ENCODE data around the gene MGST1.

The MGST1 gene

DNA sequence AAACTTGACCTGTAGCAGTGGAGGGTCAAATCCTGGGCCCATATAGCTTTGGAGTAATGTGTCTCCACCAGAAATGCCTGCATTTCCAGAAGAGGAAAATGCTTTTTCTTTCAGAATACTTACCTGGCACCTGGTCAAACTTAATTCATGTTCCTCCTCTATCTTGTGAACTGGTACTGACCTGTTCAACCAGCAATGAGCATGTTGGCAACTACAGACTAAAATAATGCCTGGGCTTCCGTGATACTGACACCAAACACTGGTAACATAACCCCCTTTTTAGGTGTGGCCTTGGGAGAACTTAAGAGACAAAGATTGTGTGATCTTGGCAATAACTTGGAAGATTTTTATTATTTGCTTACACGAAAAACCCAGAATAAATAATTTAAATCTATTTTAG, 23.8 kb upstream of the MGST1 start:
- no peak overlapping the region for H3K27ac ChIP-seq
- H4K20me1 ChIP-seq (ENCODE audit: insufficient read depth), result no peaks in the 10 kb centered on the region
- TF ChIP-seq, protein P1, sequence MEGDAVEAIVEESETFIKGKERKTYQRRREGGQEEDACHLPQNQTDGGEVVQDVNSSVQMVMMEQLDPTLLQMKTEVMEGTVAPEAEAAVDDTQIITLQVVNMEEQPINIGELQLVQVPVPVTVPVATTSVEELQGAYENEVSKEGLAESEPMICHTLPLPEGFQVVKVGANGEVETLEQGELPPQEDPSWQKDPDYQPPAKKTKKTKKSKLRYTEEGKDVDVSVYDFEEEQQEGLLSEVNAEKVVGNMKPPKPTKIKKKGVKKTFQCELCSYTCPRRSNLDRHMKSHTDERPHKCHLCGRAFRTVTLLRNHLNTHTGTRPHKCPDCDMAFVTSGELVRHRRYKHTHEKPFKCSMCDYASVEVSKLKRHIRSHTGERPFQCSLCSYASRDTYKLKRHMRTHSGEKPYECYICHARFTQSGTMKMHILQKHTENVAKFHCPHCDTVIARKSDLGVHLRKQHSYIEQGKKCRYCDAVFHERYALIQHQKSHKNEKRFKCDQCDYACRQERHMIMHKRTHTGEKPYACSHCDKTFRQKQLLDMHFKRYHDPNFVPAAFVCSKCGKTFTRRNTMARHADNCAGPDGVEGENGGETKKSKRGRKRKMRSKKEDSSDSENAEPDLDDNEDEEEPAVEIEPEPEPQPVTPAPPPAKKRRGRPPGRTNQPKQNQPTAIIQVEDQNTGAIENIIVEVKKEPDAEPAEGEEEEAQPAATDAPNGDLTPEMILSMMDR (conservative IDR thresholded peaks at IDR 0.05; ENCODE audit: low read depth, low read length), result no peak
- H3K79me2 ChIP-seq (ENCODE audit: insufficient read depth, low read depth), result no peaks in the 10 kb centered on the region
- H3K4me1 ChIP-seq (ENCODE audit: low read depth, poor library complexity, severe bottlenecking), result no peaks in the 10 kb centered on the region
- no peak overlapping the region for H3K9ac ChIP-seq
- H3K4me3 ChIP-seq (IDR thresholded peaks at IDR 0.05; ENCODE audit: insufficient read depth, low read depth, low read length), result no peak overlapping the region
- H3K36me3 ChIP-seq (ENCODE audit: insufficient read depth), result no peaks in the 10 kb centered on the region
- H3K4me2 ChIP-seq, result no peak overlapping the region
- no peaks in the 10 kb centered on the region for H3K27me3 ChIP-seq (ENCODE audit: insufficient read depth, low read depth)
- no peak overlapping the region for H2AFZ ChIP-seq (ENCODE audit: low read depth)

DNA sequence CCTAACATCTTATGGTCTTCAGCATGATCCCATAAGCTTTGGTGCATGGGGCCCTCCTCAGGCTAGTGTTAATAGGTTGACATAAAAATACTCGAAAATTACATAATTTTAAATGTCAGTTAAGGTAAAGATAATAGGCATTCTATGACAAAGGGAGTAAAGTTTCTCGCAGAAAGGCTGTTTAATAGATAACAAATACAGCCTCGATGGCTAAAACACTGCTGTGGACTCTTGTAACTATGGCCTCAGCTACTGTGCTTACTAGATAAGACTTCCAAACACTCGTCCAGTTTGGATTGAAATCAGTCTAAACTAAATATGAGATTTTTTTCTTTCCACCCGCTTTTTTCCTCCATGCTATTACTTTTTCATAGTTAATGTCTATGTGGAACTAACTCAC, 23.2 kb upstream of the MGST1 start:
- Histone ChIP-seq H4K20me1 (ENCODE audit: insufficient read depth) (no peaks in the 10 kb centered on the region), H3K9ac (no peak overlapping the region), H3K27ac (no peak overlapping the region), H3K4me1 (ENCODE audit: low read depth, poor library complexity, severe bottlenecking) (no peaks in the 10 kb centered on the region), H2AFZ (ENCODE audit: low read depth) (no peak overlapping the region), H3K4me2 (no peak overlapping the region), H3K27me3 (ENCODE audit: insufficient read depth, low read depth) (no peaks in the 10 kb centered on the region), H3K36me3 (ENCODE audit: insufficient read depth) (no peaks in the 10 kb centered on the region), H3K79me2 (ENCODE audit: insufficient read depth, low read depth) (no peaks in the 10 kb centered on the region), H3K4me3 (IDR thresholded peaks at IDR 0.05; ENCODE audit: insufficient read depth, low read depth, low read length) (no peak overlapping the region)
- TF ChIP-seq, protein P1 (conservative IDR thresholded peaks at IDR 0.05; ENCODE audit: low read depth, low read length), result no peak

DNA sequence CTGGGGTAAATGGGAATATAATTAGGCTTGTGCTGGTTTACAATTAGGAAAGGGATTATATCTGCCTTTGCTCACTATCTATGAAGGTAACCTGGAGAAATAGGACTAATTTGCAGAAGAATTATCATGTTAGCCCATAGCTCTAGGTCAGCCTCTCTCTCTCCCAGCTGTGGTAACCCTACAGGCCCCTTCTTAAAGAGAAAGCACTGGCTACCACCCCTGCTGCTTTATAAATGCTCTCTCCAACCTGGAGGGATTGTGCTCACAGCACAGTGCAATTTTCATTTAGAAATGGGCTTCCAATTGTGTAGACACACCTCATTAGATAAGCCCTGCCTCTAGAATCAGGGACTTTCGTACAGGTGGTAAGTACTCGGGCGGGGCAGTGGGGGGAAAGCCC, 22.7 kb upstream of the MGST1 start:
- H3K4me3 ChIP-seq (IDR thresholded peaks at IDR 0.05; ENCODE audit: insufficient read depth, low read depth, low read length), result no peak overlapping the region
- H3K27ac ChIP-seq, result no peak overlapping the region
- no peak overlapping the region for H2AFZ ChIP-seq (ENCODE audit: low read depth)
- H3K4me1 ChIP-seq (ENCODE audit: low read depth, poor library complexity, severe bottlenecking), result no peaks in the 10 kb centered on the region
- H3K4me2 ChIP-seq, result no peak overlapping the region
- no peaks in the 10 kb centered on the region for H3K27me3 ChIP-seq (ENCODE audit: insufficient read depth, low read depth)
- no peak overlapping the region for H3K9ac ChIP-seq
- TF ChIP-seq, protein P1 (conservative IDR thresholded peaks at IDR 0.05; ENCODE audit: low read depth, low read length), result no peak
- H3K79me2 ChIP-seq (ENCODE audit: insufficient read depth, low read depth), result no peaks in the 10 kb centered on the region
- H4K20me1 ChIP-seq (ENCODE audit: insufficient read depth), result no peaks in the 10 kb centered on the region
- H3K36me3 ChIP-seq (ENCODE audit: insufficient read depth), result no peaks in the 10 kb centered on the region

GRCh38 chr12:16325426-16325825, 22.0 kb upstream of the MGST1 start:
- Histone ChIP-seq H3K27me3 (ENCODE audit: insufficient read depth, low read depth) (no peaks in the 10 kb centered on the region), H3K79me2 (ENCODE audit: insufficient read depth, low read depth) (no peaks in the 10 kb centered on the region), H3K27ac (no peak overlapping the region), H3K4me2 (no peak overlapping the region), H3K36me3 (ENCODE audit: insufficient read depth) (no peaks in the 10 kb centered on the region), H3K4me1 (ENCODE audit: low read depth, poor library complexity, severe bottlenecking) (no peaks in the 10 kb centered on the region), H4K20me1 (ENCODE audit: insufficient read depth) (no peaks in the 10 kb centered on the region), H2AFZ (ENCODE audit: low read depth) (no peak overlapping the region), H3K9ac (no peak overlapping the region), H3K4me3 (IDR thresholded peaks at IDR 0.05; ENCODE audit: insufficient read depth, low read depth, low read length) (no peak overlapping the region)
- TF ChIP-seq, protein P1 (conservative IDR thresholded peaks at IDR 0.05; ENCODE audit: low read depth, low read length), result no peak

All from KMS-11 (cell line).